Dermis microvascular lymphatic vessel endothelial cell (primary cell): ENCODE measurements around the gene ADH1A. TPM values are rescaled to one million over a fixed set of nuclear protein-coding genes. Genes with fewer than 3 reads are reported as not detected.
"Not testable (repeated sequence)": the region's sequence is repeated elsewhere in the genome, so short reads cannot be mapped to it uniquely, and the experiment has no call there.

Experiments used
- DNase-seq, 2 donors: peaks; one replicate each; pipeline versions ENCODE4 v3.0.0 to v3.0.0-alpha.2; 2010; ENCODE audit warnings: low read depth in 2 of 2
- total RNA-seq: library from RNA; depleted of rRNA; stranded (reverse); fragments of >200 nt; gene quantifications from 2 replicates; pipeline ENCODE4 v1.2.1, GENCODE V29; 2014

ADH1A gene
- not detected in 2 replicates for total RNA-seq

- no peak for DNase-seq
These were observed at the start of gene ADH1A for GRCh38 chr4:99290848-99291786. TSS of gene ADH1A (minus strand) at chr4:99290985. CDS start at chr4:99290914, 71 bp downstream.

- DNase-seq: no peak
These were observed 48.4 kb upstream of the ADH1A start for GRCh38 chr4:99339172-99339571.

DNA sequence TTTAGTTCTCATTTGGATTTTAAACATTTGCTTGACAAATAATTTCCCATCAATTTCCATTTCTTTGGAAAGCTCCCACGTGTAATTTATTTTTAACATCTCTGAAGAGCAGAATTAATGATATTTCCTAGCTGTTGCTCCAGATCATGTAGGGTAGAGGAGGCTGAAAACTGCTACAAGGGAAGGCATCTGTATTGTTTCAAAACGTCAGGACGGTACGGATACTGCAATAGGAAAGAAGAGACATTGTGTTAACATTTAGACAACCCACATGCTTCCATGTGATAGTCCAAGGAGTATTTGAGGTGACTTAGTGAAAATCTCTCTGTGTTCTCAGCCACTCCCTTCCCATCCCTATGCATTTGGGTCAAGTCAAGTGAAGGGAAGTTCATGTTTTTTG is 45.8 kb upstream of the ADH1A start:
- no peak for DNase-seq

DNA sequence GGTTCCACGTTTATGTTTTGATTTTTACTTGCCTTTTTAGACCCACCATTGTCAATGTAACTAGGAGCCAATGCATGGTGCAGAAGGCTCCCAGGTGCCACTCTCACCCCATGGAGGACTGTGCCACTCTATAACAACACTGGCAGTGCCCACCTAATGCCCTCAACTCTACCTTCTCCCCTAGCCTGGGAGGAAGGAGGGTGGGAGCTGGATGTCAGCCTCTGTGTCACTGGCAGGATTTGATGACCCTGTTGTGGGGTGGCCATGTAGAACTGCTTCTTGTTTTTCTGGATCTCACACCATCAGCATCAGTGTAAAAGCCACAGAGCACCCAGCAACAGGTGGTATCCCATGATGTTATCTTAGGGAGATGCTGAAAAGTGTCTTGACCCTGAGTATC is 44.1 kb upstream of the ADH1A start:
- DNase-seq: no peak

DNA sequence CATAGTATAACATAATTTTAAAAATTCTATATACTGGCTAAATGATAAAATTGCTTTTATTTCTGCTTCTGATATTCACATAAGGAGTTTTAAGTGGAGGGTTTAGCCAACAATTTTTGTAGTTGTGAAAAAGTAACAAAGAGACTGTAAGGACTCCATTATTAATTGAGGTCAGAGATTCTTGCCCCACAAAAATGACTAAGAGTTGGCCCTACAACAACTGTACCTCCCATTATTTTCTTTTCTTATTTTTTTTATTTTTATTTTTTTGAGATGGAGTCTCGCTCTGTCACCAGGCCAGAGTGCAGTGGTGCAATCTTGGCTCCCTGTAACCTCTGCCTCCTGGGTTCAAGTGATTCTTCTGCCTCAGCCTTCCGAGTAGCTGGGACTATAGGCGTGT is 39.9 kb upstream of the ADH1A start:
- no peak for DNase-seq

DNA sequence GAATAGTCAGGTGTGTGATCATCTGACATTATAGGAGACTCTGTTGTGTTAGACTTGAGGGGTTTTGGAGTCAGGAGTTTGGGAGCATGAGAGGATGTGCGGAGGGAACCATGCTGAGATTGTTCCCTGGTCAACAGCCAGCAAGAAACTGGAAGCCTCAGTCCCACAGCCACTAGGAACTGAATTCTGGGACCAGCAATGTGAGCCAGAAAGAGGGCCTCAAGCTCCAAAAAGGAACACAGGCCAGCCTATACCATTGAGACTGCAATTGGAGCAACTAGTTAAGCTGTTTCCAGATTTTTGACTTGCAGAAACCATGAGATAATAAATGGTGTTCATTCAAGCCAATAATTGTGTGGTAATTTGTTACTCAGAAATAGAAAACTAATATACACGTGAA is 39.1 kb upstream of the ADH1A start:
- no peak for DNase-seq

DNA sequence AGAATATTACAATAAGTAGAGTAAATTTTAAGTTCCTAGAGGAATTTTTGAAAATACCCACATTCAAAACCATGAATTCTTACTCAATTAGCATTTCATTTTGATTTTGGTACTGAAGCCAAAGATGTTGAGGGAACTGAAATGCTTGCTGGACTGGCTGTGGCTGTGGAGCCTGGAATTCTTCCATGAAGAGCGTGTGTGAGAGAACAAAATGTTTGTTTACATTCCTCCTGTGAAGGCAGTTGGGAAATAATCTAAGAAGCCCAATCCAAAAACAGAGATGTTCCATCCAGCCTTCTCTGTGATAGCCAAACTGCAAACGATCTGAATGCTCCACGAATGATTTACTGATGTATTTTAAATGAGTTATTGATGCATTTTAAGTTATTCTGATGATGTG is 34.2 kb upstream of the ADH1A start:
- no peak for DNase-seq

- DNase-seq: no peak
These were observed 33.6 kb upstream of the ADH1A start for GRCh38 chr4:99324361-99324760.

DNA sequence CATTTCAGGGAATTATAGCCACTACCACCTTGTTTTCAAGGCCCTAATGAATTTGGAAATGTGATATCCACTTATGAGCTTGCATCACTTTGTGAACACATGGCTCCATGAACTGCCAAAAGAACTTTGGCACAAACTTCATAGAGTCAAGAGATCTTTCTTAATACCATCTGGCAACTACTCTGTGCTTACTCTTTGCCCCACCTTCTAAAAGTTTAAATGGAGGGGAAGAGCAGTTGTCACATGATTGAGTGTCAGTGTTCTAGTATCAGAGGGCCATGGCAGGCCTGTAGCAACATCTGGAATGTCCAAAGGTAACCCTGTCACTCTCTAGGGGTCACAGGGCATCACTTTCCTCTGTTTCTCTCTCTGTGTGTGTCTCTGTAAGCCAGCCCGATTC is 33.0 kb upstream of the ADH1A start:
- no peak for DNase-seq

GRCh38 chr4:99321241-99322191 is 30.7 kb upstream of the ADH1A start, which contains the start of gene ADH1B:
TSS of gene ADH1B (minus strand) at chr4:99321401. CDS start at chr4:99321331, 70 bp downstream.
- no peak for DNase-seq

GRCh38 chr4:99317811-99318210 is 27.0 kb upstream of the ADH1A start:
- not testable (repeated sequence) for DNase-seq

- no peak for DNase-seq
These were observed 26.6 kb upstream of the ADH1A start for GRCh38 chr4:99317354-99317753.

DNA sequence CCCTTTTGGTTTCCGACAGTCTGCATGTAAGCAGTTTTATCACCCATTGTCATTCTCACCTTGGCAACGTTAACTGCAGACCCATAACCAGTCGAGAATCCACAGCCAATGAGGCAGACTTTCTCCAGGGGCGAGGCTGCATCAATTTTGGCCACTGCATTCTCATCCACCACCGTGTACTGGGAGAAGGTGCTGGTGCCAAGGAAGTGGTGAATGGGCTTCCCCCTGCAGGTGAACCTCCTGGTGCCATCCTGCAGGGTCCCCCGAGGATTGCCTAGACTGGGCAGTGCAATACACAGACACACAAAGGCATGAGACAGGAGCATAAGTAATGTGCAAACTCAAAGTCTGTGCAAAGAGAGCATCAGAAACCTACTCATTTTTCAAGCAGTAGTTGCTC is 25.1 kb upstream of the ADH1A start:
- DNase-seq: no peak

DNA sequence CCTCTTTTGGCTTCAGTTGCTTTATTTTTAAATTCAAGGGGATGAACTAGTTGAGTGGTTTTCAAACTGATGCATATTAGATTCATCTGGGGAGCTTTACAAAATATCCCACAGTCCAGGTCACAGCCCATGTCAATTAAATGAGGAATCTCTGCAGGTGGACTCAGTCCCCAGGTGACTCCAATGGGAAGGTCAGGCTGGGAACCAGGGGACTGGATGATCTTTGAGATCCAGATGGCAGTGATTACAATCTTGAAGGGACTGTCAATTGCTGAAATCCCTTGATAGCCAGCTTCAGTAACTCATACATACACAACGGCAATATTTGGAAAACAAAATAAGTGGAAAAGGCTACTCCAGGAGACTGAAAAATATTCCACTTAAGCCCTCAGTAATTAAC is 23.4 kb upstream of the ADH1A start:
- DNase-seq: no peak

- DNase-seq: no peak
These were observed 19.6 kb upstream of the ADH1A start for GRCh38 chr4:99310389-99310788.

DNA sequence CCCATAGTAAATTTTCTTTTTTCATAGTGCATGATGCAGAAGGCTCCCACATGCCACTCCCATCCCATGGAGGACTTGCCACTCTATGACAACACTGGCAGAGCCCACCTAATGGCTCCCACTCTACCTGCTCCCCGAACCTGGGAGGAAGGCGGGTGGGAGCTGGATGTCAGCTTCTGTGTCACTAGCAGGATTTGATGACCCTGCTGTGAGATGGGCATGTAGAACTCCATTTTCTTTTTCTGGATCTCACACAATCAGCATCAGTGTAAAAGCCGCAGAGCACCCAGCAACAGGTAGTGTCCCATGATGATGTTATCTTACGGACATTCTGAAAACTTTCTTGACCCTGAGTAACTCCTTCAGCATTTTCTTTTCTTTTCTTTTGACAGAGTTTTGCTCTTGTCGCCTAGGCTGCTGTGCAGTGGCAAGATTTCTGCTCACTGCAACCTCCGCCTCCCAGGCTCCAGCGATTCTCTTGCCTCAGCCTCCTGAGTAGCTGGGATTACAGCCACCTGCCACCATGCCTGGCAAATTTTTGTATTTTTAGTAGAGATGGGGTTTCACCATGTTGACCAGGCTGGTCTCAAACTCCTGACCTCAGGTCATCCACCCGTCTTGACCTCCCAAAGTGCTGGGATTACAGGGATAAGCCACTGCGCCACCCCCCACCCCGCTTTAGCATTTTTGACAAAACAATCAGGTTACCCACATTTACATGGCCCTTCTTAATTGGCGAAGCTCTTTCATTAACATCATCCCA is 15.0 kb upstream of the ADH1A start:
- no peak for DNase-seq

- DNase-seq: no peak
These were observed 10.8 kb upstream of the ADH1A start for GRCh38 chr4:99301376-99302164.

- DNase-seq: peak in 1 of 2 donors; percentile 7
These were observed 10.1 kb upstream of the ADH1A start for GRCh38 chr4:99300934-99301333.

DNA sequence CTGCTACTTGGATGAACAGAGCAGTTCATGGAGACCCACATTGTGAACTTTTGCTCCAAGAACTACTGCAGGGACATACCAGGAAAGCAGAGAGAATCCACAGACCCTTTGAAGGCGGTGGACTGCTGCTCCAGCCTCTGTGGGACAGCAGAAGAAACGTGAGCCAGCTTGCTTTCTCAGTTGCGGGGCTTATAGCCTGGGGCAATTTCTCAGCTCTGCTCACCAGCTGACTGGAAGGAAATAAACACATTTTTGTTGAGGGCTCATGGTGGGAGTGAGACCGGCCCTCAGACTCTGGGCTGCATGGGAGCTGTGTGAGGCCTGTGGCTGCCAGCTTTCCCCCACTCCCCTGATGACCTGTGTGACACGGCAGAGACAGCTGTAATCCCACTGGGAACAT is 2.6 kb upstream of the ADH1A start:
- no peak for DNase-seq

DNA sequence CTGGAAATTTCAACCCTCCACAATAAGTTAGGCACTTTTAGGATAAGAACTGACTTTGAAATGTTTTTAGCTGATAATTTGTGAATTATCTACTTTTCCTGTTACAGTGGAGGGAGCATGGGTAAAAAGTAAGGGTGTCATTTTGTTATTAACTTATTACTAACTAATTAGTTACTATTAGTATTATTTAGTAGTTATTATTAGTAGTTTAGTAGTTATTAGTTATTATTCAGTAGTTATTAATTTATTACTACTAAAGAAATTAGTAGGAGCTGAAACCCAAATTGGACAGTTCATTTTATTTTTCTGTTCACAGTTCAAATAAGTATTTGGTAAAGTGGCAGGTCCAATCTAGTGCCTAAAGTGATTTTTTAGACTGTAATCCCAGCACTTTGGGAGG is 5.4 kb downstream of the ADH1A start:
- DNase-seq: no peak

GRCh38 chr4:99282731-99283130 is 8.1 kb downstream of the ADH1A start:
- DNase-seq: no peak
